HG02938 (cell line): ENCODE measurements around the gene SYNPR.
A peak's percentile ranks its signal among the peaks of the same experiment; 100 is the strongest.
"Not testable (repeated sequence)": the region's sequence is repeated elsewhere in the genome, so short reads cannot be mapped to it uniquely, and the experiment has no call there.

ENCODE experiments used
- ATAC-seq: cut with Tn5 transposase; IDR thresholded peaks from one replicate; pipeline ENCODE4 v1.9.1; 2021; ENCODE audit warnings: mild to moderate bottlenecking, moderate library complexity; ENCODE audit not compliant: unreplicated experiment

The SYNPR gene

DNA sequence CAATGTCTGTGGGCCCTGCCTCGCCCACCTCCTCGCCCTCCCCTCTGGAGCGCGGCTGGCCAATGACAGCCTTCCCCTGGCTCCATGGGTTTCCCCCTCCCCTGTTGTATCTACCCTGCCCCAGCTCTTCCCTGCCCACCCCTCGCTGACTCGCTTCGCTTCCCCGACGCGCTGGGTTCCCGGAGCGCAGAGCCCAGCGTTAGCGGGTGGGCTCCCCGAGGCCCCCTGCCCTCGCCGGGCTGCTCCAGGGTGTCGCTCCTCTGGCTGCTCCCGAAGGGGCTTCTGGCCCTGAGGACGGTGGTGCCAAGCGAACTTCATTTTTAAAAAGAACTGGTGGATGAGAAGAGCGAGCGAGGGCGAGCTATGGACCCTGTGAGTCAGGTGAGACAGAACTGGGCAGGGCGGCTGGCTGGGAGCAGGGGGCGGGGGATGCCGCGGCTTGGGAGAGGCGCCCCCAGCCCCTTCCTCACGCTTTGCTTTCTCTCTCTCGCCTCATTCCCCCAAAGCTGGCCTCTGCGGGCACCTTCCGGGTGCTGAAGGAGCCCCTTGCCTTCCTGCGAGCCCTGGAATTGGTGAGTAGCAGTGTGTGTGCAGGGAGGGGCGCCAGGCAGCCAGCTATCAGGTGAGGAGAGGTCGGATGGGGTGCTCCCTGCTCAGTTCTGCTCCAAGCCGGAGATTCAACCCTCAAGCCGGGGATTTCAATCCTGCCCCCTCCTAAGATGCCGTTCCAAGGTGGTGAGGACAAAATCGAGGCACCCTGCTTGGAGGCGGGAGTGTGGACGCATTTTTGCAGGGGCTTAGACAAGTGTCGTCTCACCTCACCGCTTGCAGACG is at the start of gene SYNPR:
TSS of gene SYNPR (plus strand) at position 138 of the 834 bp plus-strand sequence.
- no peak for ATAC-seq

DNA sequence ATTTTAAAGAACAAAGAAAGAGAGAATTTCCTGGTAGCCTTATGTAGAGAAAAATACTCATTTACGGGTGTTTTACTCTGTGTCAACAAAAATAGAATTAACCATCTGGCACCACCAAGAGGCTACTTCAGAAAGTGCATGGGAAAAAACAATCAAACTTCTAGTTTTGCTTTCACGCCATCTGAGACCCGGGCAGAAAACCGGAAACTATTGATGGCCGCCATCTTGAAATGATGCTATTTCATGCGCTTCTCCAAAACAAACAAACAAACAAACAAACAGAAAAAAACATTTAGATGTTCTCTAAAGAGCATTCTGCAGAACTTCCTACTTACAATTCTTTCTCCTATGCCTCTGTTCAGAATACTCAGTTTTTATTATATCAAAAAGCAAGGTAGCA is 49.4 kb upstream of the SYNPR start:
- peak; percentile 86 for ATAC-seq

DNA sequence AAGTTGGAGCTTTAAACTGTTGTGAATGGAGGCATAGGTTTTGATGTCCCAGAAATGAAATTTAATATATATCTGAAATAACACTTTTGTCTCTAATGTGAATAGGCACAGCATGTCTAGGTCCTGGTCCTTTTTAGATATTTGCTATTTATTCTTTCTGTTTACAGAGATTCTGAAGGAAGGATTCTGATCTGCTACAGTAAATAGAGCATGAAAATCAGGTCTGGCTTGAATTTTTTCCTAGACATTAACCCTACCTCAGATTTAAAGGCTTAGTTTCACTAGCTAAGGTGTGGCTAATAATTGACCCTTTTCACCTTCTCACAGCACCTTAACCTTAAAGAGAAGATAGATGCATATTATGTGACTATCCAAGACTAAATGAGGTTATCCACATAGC is 48.0 kb upstream of the SYNPR start:
- ATAC-seq: no peak

GRCh38 chr3:63231643-63232042 is 46.5 kb upstream of the SYNPR start:
- ATAC-seq: no peak

DNA sequence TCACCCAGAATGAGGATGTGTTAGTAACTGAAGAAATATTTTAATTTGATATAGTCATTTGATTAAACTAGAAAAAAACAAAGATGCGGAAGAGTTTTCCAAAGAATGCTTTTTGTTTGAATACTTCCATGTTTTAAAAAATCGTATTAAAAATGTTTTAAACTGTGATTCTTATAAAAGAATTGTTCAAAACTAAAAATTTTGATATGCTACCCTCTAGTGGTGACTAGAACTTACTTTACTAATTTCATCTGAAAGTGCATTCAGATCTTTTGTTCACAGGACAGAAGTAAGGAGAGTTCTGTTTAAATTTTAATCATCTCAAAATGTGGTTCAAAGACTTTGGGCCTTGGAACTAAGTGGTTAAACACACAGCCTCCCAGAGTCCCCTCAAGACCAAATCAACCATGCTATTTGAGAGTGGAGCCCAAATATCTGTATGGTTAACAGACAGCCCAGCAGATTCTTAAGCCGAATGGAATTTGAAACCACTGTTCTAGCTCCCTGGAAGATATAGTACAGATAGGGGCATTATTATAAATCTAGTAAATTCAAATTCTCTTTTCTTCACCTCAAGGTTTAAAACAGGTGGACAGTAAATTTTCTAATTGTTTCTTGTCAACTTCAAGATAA is 45.2 kb upstream of the SYNPR start:
- ATAC-seq: no peak

DNA sequence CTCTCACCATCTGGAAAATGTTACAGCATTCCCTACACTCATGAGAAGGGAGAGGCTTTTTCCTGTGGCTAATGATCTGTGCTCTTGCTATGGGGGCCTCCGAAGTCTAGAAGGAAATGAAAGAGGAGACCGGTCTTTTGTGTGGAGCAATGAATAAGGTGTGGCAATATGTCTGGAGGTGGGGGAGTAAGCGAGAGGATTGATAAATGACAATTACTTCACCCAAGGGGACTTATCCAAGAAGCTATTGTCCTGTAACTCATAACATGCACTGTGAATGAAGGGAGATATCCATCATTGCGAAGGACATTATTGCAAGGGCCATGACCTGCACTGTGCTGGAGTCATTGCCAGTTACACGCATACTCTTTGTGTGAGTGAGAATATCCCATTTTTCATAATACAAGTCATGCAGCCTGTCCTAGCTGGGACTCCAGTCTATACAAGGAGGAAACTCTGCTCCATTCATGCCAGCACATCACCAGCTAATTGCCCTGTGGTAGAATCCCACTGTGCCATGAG is 37.7 kb upstream of the SYNPR start:
- no peak for ATAC-seq

GRCh38 chr3:63242124-63242523 is 36.0 kb upstream of the SYNPR start:
- ATAC-seq: no peak

GRCh38 chr3:63244486-63244885 is 33.6 kb upstream of the SYNPR start:
- ATAC-seq: no peak

DNA sequence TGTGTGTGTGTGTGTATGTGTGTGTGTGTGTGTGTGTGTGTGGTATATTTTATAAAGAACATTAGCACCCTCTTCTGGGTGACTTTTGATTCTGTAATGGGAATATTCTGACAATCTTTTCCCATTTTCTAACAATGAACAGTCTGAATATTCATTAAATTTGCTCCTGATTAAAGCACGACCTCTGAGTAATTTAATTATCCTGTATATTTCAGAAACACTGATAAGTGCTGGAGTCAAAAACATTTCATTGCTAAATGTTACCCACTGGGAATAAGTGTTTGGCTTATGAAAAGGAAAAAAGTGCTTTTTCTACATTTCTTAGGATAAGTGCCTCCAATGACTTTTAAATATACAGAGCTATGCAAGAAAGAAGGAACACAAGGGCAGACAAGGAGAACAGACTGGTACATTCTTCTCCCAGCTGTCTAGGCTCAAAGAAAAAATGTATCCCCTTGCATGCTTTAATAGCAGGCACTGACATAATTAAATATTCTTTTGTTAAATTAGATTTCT is 32.3 kb upstream of the SYNPR start:
- no peak for ATAC-seq

DNA sequence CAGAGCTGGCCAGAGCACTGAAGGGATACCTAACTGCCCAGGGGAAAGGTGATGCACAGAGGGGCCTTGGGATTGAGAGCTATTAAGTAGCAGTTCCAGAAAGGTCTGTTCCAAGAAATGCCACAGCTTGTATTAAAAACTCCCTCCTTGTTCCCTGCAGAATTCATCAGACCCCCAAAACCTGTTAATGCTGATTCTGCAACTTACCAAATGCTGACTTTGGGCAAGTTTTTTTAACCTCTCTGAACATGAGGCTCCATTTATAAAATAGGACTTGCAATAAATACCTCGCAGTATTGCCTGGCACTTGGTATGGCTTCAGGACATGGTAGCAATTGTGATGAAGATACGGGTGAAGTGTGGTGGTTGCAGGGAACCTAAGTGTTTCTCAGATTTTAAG is 30.1 kb upstream of the SYNPR start:
- no peak for ATAC-seq

- no peak for ATAC-seq
Observed at GRCh38 chr3:63251499-63251898, 26.6 kb upstream of the SYNPR start.

DNA sequence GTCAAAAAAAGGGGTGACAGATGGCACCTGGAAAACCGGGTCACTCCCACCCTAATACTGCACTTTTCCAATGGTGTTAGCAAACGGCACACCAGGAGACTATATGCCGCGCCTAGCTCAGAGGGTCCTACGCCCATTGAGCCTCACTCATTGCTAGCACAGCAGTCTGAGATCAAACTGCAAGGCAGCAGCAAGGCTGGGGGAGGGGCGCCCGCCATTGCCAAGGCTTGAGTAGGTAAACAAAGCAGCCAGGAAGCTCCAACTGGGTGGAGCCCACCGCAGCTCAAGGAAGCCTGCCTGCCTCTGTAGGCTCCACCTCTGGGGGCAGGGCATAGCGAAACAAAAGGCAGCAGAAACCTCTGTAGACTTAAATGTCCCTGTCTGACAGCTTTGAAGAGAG is 22.3 kb upstream of the SYNPR start:
- not testable (repeated sequence) for ATAC-seq

DNA sequence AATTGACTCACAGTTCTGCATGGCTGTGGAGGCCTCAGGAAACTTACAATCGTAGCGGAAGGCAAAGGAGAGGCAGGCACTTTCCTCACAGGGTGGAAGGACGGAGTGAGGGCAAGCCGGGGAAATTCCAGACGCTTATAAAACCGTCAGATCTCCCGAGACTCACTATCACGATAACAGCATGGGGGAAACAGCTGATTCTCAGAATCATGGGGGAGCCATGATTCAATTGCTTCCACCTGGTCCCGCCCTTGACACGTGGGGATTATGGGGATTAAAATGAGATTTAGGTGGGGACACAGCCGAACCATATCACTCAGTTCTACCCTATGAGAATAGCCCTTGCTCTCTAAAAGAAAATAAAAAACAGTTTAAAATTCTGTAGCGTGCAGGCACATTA is 13.4 kb upstream of the SYNPR start:
- no peak for ATAC-seq

DNA sequence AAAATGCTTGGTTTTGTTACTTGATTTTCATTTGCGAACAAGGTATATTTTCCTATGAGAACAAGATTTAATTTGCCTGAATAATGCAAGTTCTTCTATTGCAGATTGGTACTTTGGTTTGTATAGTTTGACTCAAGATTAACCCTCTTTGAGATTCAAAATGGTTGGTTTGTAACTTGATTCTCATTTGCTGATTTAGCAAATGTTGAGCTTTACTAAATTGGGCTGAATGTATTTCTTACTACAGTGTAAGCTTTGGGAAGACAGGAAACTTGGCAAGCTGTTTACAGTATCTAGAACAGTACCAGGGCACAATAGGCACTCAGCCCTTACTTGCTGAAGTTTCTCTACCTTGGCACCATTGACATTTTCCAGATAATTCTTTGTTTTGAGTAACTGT is 3.7 kb upstream of the SYNPR start:
- ATAC-seq: no peak

- ATAC-seq: no peak
Observed at GRCh38 chr3:63279005-63279841, 1.1 kb downstream of the SYNPR start.

GRCh38 chr3:63287610-63288009 is 9.5 kb downstream of the SYNPR start:
- ATAC-seq: no peak

- ATAC-seq: no peak
Observed at GRCh38 chr3:63290686-63291085, 12.6 kb downstream of the SYNPR start.

- no peak for ATAC-seq
Observed at GRCh38 chr3:63294332-63294731, 16.2 kb downstream of the SYNPR start.

GRCh38 chr3:63295356-63295755 is 17.2 kb downstream of the SYNPR start:
- no peak for ATAC-seq

- no peak for ATAC-seq
Observed at GRCh38 chr3:63295806-63296205, 17.7 kb downstream of the SYNPR start.

- ATAC-seq: no peak
Observed at GRCh38 chr3:63296249-63296648, 18.1 kb downstream of the SYNPR start.
